H9 (cell line): ENCODE measurements around the gene ALKBH5. TPM values are rescaled to one million over a fixed set of nuclear protein-coding genes. Genes with fewer than 3 reads are reported as not detected.

Experiments used
- DNase-seq: peaks from one replicate; pipeline ENCODE4 v3.0.0-alpha.2; 2017
- H2AFZ ChIP-seq: one replicate; pipeline ENCODE4 v1.6.1; 2013; ENCODE audit warnings: mild to moderate bottlenecking, low read length, control low read depth, moderate library complexity
- H2AK5ac ChIP-seq: 2 replicates; pipeline ENCODE4 v1.6.1; 2013; ENCODE audit warnings: low read length, control low read depth, mixed read lengths; ENCODE audit not compliant: insufficient read length
- H2BK120ac ChIP-seq: one replicate; pipeline ENCODE4 v1.6.1; 2013; ENCODE audit warnings: low read depth, mild to moderate bottlenecking, low read length, control low read depth, inconsistent platforms; ENCODE audit not compliant: poor library complexity, severe bottlenecking
- H2BK12ac ChIP-seq: 2 replicates; pipeline ENCODE4 v1.6.1; 2013; ENCODE audit warnings: low read length, control low read depth, mixed read lengths, low read depth; ENCODE audit not compliant: insufficient read length
- H2BK15ac ChIP-seq: 2 replicates; pipeline ENCODE4 v1.6.1; 2013; ENCODE audit warnings: low read depth, low read length, control low read depth
- H2BK20ac ChIP-seq: one replicate; pipeline ENCODE4 v1.6.1; 2013; ENCODE audit warnings: low read depth, mild to moderate bottlenecking, low read length, control low read depth, inconsistent platforms; ENCODE audit not compliant: poor library complexity, severe bottlenecking
- H2BK5ac ChIP-seq: 2 replicates; pipeline ENCODE4 v1.6.1; 2013; ENCODE audit warnings: low read length, control low read depth, mixed read lengths; ENCODE audit not compliant: insufficient read length
- H3K14ac ChIP-seq: 2 replicates; pipeline ENCODE4 v1.6.1; 2013; ENCODE audit warnings: low read length, control low read depth; ENCODE audit not compliant: insufficient read depth
- H3K18ac ChIP-seq: 2 replicates; pipeline ENCODE4 v1.6.1; 2013; ENCODE audit warnings: low read depth, mild to moderate bottlenecking, mixed read lengths, low read length, control low read depth; ENCODE audit not compliant: insufficient read length
- H3K23ac ChIP-seq: 2 replicates; pipeline ENCODE4 v1.6.1; 2013; ENCODE audit warnings: low read length, control low read depth, mixed read lengths, low read depth; ENCODE audit not compliant: insufficient read length
- H3K23me2 ChIP-seq: 2 replicates; pipeline ENCODE4 v1.6.1; 2013; ENCODE audit warnings: low read depth, mild to moderate bottlenecking, mixed read lengths, low read length, control low read depth; ENCODE audit not compliant: insufficient read length, poor library complexity, severe bottlenecking
- H3K27ac ChIP-seq: 2 replicates; pipeline ENCODE4 v1.5.1; 2013; ENCODE audit warnings: low read length, control low read depth, mixed read lengths, low read depth; ENCODE audit not compliant: insufficient read length
- H3K27me3 ChIP-seq: 2 replicates; pipeline ENCODE4 v1.6.1; 2013; ENCODE audit warnings: low read length, control low read depth, inconsistent platforms; ENCODE audit not compliant: insufficient read depth
- H3K4ac ChIP-seq: 2 replicates; pipeline ENCODE4 v1.6.1; 2013; ENCODE audit warnings: low read depth, mild to moderate bottlenecking, control low read depth, inconsistent platforms, low read length, moderate library complexity
- H3K4me1 ChIP-seq: 2 replicates; pipeline ENCODE4 v1.6.1; 2013; ENCODE audit warnings: low read length, control low read depth, inconsistent platforms; ENCODE audit not compliant: insufficient read depth
- H3K4me2 ChIP-seq: 2 replicates; pipeline ENCODE4 v1.6.1; 2013; ENCODE audit warnings: low read length, control low read depth, mixed read lengths; ENCODE audit not compliant: insufficient read length, insufficient read depth
- H3K56ac ChIP-seq: 2 replicates; pipeline ENCODE4 v1.6.1; 2013; ENCODE audit warnings: low read depth, mild to moderate bottlenecking, mixed read lengths, low read length, control low read depth; ENCODE audit not compliant: insufficient read length
- H3K79me1 ChIP-seq: 2 replicates; pipeline ENCODE4 v1.6.1; 2013; ENCODE audit warnings: low read depth, mild to moderate bottlenecking, moderate library complexity, low read length, control low read depth, inconsistent platforms; ENCODE audit not compliant: insufficient read depth, poor library complexity, severe bottlenecking
- H3K79me2 ChIP-seq: 2 replicates; pipeline ENCODE4 v1.6.1; 2013; ENCODE audit warnings: low read length, control low read depth, inconsistent platforms; ENCODE audit not compliant: insufficient read depth
- H3K9ac ChIP-seq: 2 replicates; pipeline ENCODE4 v1.6.1; 2013; ENCODE audit warnings: low read length, control low read depth, mixed read lengths; ENCODE audit not compliant: insufficient read length; ENCODE audit errors: extremely low read depth
- H3K9me3 ChIP-seq: one replicate; pipeline ENCODE4 v1.6.1; 2013; ENCODE audit warnings: low read depth, low read length, inconsistent platforms; ENCODE audit not compliant: control insufficient read depth
- H3T11ph ChIP-seq: one replicate; pipeline ENCODE4 v1.6.1; 2013; ENCODE audit warnings: mild to moderate bottlenecking, low read length, control low read depth, inconsistent platforms
- H4K20me1 ChIP-seq: one replicate; pipeline ENCODE4 v1.6.1; 2013; ENCODE audit not compliant: control insufficient read depth, insufficient read length, insufficient read depth
- H4K5ac ChIP-seq: 2 replicates; pipeline ENCODE4 v1.6.1; 2013; ENCODE audit warnings: low read depth, mild to moderate bottlenecking, mixed read lengths, low read length, control low read depth; ENCODE audit not compliant: insufficient read length
- H4K8ac ChIP-seq: replicated peaks from 2 replicates; pipeline ENCODE4 v1.6.1; 2013; ENCODE audit warnings: low read length, control low read depth, mixed read lengths, low read depth; ENCODE audit not compliant: insufficient read length
- H4K91ac ChIP-seq: 2 replicates; pipeline ENCODE4 v1.6.1; 2013; ENCODE audit warnings: low read depth, mild to moderate bottlenecking, moderate library complexity, mixed read lengths, low read length, control low read depth; ENCODE audit not compliant: insufficient read length
- H3K27ac Mint-ChIP-seq, 3 experiments: 2 replicates in 2 of 3; 3 replicates in 1 of 3; pipeline ENCODE4 v1.8.0; 2020 to 2021; ENCODE audit warnings: mixed read lengths in 3 of 3, mild to moderate bottlenecking in 1 of 3, moderate library complexity in 1 of 3
- H3K27me3 Mint-ChIP-seq: 2 replicates; pipeline ENCODE4 v1.8.0; 2021; ENCODE audit warnings: low read depth, mild to moderate bottlenecking, moderate library complexity, mixed read lengths
- H3K36me3 Mint-ChIP-seq, 3 experiments: 2 replicates in 2 of 3; 3 replicates in 1 of 3; pipeline ENCODE4 v1.8.0; 2020 to 2021; ENCODE audit warnings: low read depth in 3 of 3, mixed read lengths in 3 of 3; ENCODE audit not compliant: insufficient read depth in 1 of 3
- H3K4me1 Mint-ChIP-seq, 2 experiments: 2 replicates each; pipeline ENCODE4 v1.8.0; 2020; ENCODE audit warnings: mixed read lengths in 2 of 2
- H3K4me3 Mint-ChIP-seq, 2 experiments: 2 replicates in 1 of 2; 3 replicates in 1 of 2; pipeline ENCODE4 v1.8.0; 2020 to 2021; ENCODE audit warnings: mild to moderate bottlenecking in 2 of 2, mixed read lengths in 2 of 2, moderate library complexity in 1 of 2
- H3K9me3 Mint-ChIP-seq, 2 experiments: 2 replicates in 1 of 2; 3 replicates in 1 of 2; pipeline ENCODE4 v1.8.0; 2020; ENCODE audit warnings: mild to moderate bottlenecking in 2 of 2, mixed read lengths in 2 of 2, moderate library complexity in 1 of 2
- WGBS: extraction: QIAGEN DNeasy Blood & Tissue Kit; methylation state at CpG from one replicate; pipeline ENCODE4 v1.1.7; 2013; ENCODE audit warnings: missing lambda C conversion rate, low lambda C conversion rate, mixed read lengths; ENCODE audit not compliant: insufficient read length; ENCODE audit errors: extremely low coverage; 5-methylcytosine and 5-hydroxymethylcytosine counted together
- total RNA-seq: library from RNA; stranded (reverse); gene quantifications from 2 replicates; pipeline ENCODE4 v1.2.1, GENCODE V29; 2021
- TF ChIP-seq, protein P1 (sequence below): fragments of 200-600 bp; sonication (generic); conservative IDR thresholded peaks from 3 replicates; pipeline ENCODE4 v1.8.0; 2021; ENCODE audit warnings: antibody characterized with exemption, mild to moderate bottlenecking

Gene ALKBH5
- total RNA-seq, 1 experiment from 2014 or later = 89.8 TPM

DNA sequence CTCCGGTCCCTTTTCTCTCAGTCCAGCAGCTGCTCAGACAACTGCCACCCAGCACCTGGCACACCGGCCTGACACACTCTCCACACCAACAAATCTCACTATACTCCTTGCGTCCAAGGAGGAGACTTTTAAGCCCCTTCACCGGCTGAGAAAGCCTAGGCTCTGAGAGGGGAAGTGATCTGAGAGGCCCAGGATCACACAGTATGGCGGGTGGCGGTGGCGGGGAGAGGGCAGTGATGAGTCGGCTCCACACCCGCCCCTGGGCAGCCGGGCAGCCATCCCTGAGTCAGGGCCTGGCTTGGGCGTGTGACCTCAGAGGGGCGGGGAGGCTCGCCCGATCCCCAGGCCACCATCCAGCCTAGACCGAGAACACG, 74.3 kb downstream of the ALKBH5 start:
- no peak overlapping the region for H2AK5ac ChIP-seq
- no peaks in the 10 kb centered on the region for H3K9me3 Mint-ChIP-seq
- peak overlapping the region; percentile 70 for H3K4me2 ChIP-seq
- no peak overlapping the region for H2BK5ac ChIP-seq
- no peak overlapping the region for H4K5ac ChIP-seq
- H3K23me2 ChIP-seq = peaks cover 12% of the 10 kb centered on the region
- H3K4me3 Mint-ChIP-seq = peak overlapping the region; percentile 96 to 98
- no CpG with 5 or more reads among the region's 16 CpGs for WGBS
- H3K27ac Mint-ChIP-seq = peak overlapping the region; percentile 95 to 98 (median 98)
- no peak overlapping the region for H3K23ac ChIP-seq
- H2BK120ac ChIP-seq = no peak overlapping the region
- peak overlapping the region; percentile 5 for H3K9ac ChIP-seq
- TF ChIP-seq, protein P1, sequence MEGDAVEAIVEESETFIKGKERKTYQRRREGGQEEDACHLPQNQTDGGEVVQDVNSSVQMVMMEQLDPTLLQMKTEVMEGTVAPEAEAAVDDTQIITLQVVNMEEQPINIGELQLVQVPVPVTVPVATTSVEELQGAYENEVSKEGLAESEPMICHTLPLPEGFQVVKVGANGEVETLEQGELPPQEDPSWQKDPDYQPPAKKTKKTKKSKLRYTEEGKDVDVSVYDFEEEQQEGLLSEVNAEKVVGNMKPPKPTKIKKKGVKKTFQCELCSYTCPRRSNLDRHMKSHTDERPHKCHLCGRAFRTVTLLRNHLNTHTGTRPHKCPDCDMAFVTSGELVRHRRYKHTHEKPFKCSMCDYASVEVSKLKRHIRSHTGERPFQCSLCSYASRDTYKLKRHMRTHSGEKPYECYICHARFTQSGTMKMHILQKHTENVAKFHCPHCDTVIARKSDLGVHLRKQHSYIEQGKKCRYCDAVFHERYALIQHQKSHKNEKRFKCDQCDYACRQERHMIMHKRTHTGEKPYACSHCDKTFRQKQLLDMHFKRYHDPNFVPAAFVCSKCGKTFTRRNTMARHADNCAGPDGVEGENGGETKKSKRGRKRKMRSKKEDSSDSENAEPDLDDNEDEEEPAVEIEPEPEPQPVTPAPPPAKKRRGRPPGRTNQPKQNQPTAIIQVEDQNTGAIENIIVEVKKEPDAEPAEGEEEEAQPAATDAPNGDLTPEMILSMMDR = no peak
- H3K27me3 ChIP-seq = no peaks in the 10 kb centered on the region
- H3K4me1 Mint-ChIP-seq = peaks cover 25 to 41% of the 10 kb centered on the region in 2 experiments
- H3T11ph ChIP-seq = no peak overlapping the region
- H3K4ac ChIP-seq = no peak overlapping the region
- H3K56ac ChIP-seq = no peak overlapping the region
- H3K14ac ChIP-seq = peak overlapping the region; percentile 33; the same call in 1 of the 2 replicates
- no peak overlapping the region for H4K91ac ChIP-seq
- no peak overlapping the region for H2AFZ ChIP-seq
- H3K18ac ChIP-seq = peak overlapping the region; percentile 28
- no peaks in the 10 kb centered on the region for H3K4me1 ChIP-seq
- no peak overlapping the region for H2BK20ac ChIP-seq
- H3K79me1 ChIP-seq = no peaks in the 10 kb centered on the region
- no peak overlapping the region for H2BK12ac ChIP-seq
- no peaks in the 10 kb centered on the region for H4K20me1 ChIP-seq
- H3K79me2 ChIP-seq = no peaks in the 10 kb centered on the region; the same call in 1 of the 2 replicates
- H3K27me3 Mint-ChIP-seq = no peaks in the 10 kb centered on the region
- no peak overlapping the region for H4K8ac ChIP-seq
- no peak overlapping the region for H3K27ac ChIP-seq
- no peaks in the 10 kb centered on the region for H3K9me3 ChIP-seq
- H3K36me3 Mint-ChIP-seq = peaks cover 16 to 39% (median 38%) of the 10 kb centered on the region in 3 experiments; a peak in 6 of 7 replicates
- DNase-seq = peak; percentile 87
- H2BK15ac ChIP-seq = no peak overlapping the region
